NCI-H1694 treated with DMSO at 0.1 percent for 48 hours (cell line): ENCODE results near the gene FBXO47.
"Not testable (repeated sequence)": the region's sequence is repeated elsewhere in the genome, so short reads cannot be mapped to it uniquely, and the experiment has no call there.

Experiments used
- DNase-seq: peaks from one replicate; lab custom pipeline; 2025; lab: John Stamatoyannopoulos, UW

Gene FBXO47

GRCh38 chr17:38980490-38981217 lies 13.5 kb upstream of the FBXO47 start:
- DNase-seq: no peak

- DNase-seq: no peak
Measured at GRCh38 chr17:38978180-38978579, 11.0 kb upstream of the FBXO47 start.

DNA sequence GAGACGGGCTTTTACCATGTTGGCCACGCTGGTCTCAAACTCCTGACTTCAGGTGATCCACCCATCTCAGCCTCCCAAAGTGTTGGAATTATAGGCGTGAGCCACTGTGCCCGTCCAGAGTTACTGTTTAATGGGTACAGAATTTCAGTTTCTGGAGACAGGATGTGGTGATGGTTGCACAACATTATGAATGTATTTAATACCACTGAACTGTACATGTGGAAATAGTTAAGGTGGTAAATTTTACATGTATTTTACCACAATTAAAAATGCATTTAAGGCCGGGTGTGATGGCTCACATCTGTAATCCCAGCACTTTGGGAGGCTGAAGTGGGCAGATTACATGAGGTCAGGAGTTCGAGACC lies 9.0 kb upstream of the FBXO47 start:
- not testable (repeated sequence) for DNase-seq

DNA sequence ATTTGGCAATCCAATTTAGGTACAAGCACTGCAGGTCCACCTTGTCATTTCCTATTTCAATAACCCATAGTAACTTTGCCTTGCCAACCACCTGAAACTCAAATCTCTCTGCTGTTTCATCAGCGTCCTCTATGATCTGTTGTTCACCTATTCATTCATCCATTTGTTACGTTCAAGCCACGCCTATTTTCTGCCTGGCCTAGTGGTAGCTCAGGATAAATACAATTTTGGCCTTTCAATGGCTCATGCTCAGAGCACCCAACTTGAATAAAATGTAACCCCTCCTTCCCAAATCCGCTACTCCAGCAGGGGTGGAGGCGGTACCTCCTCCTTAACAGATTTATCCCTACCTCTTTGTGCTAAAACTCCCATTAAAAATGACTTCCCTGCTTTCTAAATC lies 3.6 kb upstream of the FBXO47 start:
- no peak for DNase-seq

GRCh38 chr17:38970128-38970527 lies 2.9 kb upstream of the FBXO47 start:
- no peak for DNase-seq

DNA sequence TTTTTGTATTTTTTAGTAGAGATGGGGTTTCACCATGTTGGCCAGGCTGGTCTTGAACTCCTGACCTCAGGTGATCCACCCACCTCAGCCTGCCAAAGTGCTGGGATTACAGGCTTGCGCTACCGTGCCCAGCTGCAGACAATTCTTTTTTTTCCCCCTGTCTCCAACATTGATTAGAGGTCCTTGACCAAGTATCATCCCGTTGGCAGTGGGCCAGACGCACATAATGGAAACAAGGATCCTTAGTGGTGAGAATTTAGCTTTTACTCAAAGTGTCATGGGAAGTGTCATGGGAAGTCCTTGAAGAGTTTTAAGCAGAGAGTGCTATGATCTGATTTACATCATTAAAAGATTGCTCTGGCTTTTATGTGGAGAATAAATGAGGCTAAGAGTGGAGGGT lies 2.1 kb upstream of the FBXO47 start:
- no peak for DNase-seq

GRCh38 chr17:38961413-38961812 lies 5.8 kb downstream of the FBXO47 start:
- no peak for DNase-seq

DNA sequence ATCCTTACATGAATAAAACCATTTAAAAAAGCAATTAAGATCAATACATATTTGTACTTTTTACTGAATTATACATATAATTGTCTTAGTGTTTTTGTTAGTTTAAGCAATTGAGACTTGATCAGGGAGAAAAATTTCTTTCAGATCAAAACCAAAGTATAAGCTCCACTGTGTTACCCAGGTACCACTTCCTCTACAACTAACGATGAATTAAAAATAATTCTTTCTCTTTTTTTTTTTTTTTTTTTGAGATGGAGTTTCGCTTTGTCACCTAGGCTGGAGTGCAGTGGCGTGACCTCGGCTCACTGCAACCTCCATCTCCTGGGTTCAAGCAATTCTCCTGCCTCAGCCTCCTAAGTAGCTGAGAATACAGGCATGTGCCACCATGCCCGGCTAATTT lies 6.8 kb downstream of the FBXO47 start:
- no peak for DNase-seq

- DNase-seq: no peak
Measured at GRCh38 chr17:38959508-38959907, 7.7 kb downstream of the FBXO47 start.

DNA sequence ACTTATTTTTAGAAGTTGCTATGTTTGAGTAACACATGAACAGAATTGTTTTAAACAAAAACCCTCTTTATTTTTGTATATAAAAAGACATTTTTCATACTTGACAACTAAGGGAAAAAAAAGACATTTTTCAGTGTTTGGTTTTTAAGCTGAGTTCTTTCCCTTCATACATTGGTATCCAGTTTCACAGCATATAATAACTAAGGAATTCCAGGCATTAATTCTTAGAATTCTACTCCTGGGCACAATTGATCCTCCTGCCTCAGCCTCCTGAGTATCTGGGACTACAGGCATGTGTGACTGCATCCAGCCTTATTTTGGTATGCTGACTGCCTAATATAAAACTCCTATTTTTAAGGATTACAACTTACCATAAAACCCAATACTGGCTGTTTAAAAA lies 8.4 kb downstream of the FBXO47 start:
- no peak for DNase-seq

- no peak for DNase-seq
Measured at GRCh38 chr17:38958326-38958725, 8.9 kb downstream of the FBXO47 start.

- DNase-seq: not testable (repeated sequence)
Measured at GRCh38 chr17:38953800-38954199, 13.4 kb downstream of the FBXO47 start.

GRCh38 chr17:38947189-38947588 lies 20.0 kb downstream of the FBXO47 start:
- no peak for DNase-seq

- no peak for DNase-seq
Measured at GRCh38 chr17:38943607-38944006, 23.6 kb downstream of the FBXO47 start.

- peak; percentile 21 for DNase-seq
Measured at GRCh38 chr17:38942696-38943334, 24.4 kb downstream of the FBXO47 start.

DNA sequence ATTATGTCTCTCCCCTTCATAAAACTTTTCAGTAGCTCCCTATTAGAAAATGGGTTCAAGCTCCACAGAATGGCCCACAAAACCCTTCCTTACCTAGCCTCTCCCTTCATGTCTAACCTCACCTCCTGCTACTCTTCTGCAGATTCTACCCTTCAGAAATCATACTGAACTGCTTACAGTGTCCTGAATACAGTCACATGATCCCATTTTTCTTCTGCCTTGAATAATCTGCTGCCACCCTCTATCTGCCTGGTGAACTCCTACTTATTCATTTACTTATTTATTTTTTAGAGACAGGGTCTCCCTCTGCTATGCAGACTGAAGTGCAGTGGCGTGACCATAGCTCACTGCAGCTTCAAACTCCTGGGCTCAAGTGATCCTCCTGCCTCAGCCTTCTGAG lies 26.8 kb downstream of the FBXO47 start:
- no peak for DNase-seq

- no peak for DNase-seq
Measured at GRCh38 chr17:38939987-38940386, 27.2 kb downstream of the FBXO47 start.

GRCh38 chr17:38933962-38934361 lies 33.2 kb downstream of the FBXO47 start:
- DNase-seq: not testable (repeated sequence)

- DNase-seq: not testable (repeated sequence)
Measured at GRCh38 chr17:38930782-38931181, 36.4 kb downstream of the FBXO47 start.

DNA sequence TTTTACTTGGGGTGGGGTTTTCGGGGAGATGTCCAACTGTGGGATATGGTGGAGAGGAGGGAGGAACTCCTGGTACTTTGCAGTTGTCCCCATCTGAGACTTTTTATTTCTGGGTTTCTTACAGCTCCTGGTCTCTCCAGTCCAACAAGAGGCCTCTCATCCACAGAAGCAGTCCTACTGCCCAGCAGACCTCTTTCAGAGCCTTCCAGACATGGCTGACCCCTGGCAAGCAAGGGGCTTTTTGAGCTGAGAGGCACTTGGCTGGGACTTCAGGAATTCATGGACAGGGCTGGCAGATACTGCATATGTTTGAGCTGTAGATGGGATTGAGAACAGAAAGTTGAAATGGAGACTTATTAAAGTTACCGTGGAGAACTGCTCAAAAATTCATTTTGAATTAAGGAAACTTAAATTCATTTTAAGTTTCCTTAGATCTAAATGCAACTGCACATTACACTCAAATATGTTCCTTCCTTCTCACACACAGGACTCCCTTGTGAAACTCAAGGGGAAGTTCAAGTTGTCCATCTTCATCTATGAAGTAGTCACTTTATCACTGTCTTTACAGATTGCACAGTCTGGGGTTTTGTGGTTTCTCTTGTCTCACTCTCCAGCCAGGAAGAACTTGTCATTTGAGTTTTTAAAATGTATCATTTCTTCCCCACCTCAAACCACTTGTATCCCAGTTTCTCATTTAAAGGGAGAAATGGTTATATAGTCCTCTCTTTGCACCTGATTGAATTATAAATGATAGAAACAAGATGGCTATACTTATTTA lies 40.7 kb downstream of the FBXO47 start:
- DNase-seq: no peak

DNA sequence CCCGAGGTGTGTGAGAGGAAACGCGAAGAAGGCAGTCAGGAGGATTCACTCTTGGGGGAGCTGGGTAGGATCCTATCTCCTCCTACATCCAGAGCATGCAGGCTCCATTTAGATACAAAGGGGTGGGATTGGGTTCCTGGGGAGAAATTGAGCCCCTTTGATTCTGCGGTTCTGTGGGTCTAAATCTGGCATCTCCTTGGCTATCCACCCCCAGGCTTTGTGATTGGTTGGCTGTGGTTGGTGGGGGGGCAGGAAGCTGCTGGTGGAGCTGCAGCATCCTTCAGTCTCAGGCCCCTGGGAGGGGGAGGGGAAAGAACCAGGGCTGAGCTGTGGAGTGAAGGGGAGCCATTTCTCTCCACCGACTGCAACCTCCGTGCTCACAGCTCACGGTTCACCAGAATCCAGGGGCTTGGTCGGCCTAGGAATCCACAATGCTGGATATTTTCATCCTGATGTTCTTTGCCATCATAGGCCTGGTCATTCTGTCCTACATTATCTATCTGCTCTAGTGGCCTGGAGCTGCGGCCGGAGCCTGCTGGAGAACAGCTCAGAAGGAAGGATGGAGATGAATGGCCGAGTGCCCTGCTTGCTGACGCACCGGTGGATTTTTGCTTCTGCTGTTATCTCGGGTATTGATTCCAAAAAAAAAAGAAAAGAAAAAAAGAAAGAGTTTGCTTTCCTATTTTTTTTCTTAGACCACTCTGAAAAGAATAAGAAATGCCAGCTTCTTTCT lies 41.8 kb downstream of the FBXO47 start, which contains the start of gene LASP1NB:
Gene LASP1NB (plus strand): TSS at position 352 of the 733 bp plus-strand sequence.
- no peak for DNase-seq
